Neutrophil (primary cell): Measurements from ENCODE around the gene ICAM2.

ENCODE experiments used
- H3K27ac ChIP-seq: fragments of 200-600 bp; sonication (generic); 2 replicates; pipeline ENCODE4 v1.5.1; 2016; ENCODE audit warnings: mild to moderate bottlenecking, moderate library complexity
- H3K27me3 ChIP-seq: fragments of 200-600 bp; sonication (generic); 2 replicates; pipeline ENCODE4 v1.6.0; 2016; ENCODE audit warnings: mild to moderate bottlenecking
- H3K36me3 ChIP-seq: fragments of 200-600 bp; sonication (generic); 2 replicates; pipeline ENCODE4 v1.5.1; 2017
- H3K4me1 ChIP-seq, 2 experiments: fragments of 200-600 bp in 1 of 2; sonication (generic) in 1 of 2; 1 replicate in 1 of 2; 2 replicates in 1 of 2; pipeline versions ENCODE4 v1.5.1 to v1.6.1; 2013 to 2016; ENCODE audit warnings: low read depth in 1 of 2, low read length in 1 of 2, mild to moderate bottlenecking in 1 of 2, moderate library complexity in 1 of 2; ENCODE audit not compliant: control insufficient read depth in 1 of 2, insufficient read depth in 1 of 2
- H3K4me3 ChIP-seq, 2 experiments: fragments of 200-600 bp in 1 of 2; sonication (generic) in 1 of 2; 1 replicate in 1 of 2; 2 replicates in 1 of 2; pipeline ENCODE4 v1.5.1; 2013 to 2016; ENCODE audit warnings: low read depth in 1 of 2, low read length in 1 of 2, mild to moderate bottlenecking in 1 of 2, moderate library complexity in 1 of 2
- H3K9me3 ChIP-seq: fragments of 200-600 bp; sonication (generic); 2 replicates; pipeline ENCODE4 v1.5.1; 2016
- CTCF ChIP-seq: fragments of 200-600 bp; sonication (generic); IDR thresholded peaks from 2 replicates; pipeline ENCODE4 v1.5.1; 2016; ENCODE audit warnings: antibody characterized with exemption

ICAM2 gene

GRCh38 chr17:63963123-63963522 is 57.3 kb downstream of the ICAM2 start:
- H3K27me3 ChIP-seq: peaks cover 4% of the 10 kb centered on the region
- no peak overlapping the region for H3K4me3 ChIP-seq
- H3K36me3 ChIP-seq: no peaks in the 10 kb centered on the region
- H3K27ac ChIP-seq: no peak overlapping the region
- H3K9me3 ChIP-seq: no peaks in the 10 kb centered on the region
- peaks cover 9% of the 10 kb centered on the region in 2 experiments for H3K4me1 ChIP-seq
- no peak for TF ChIP-seq CTCF

- no peaks in the 10 kb centered on the region for H3K36me3 ChIP-seq
- TF ChIP-seq CTCF: no peak
- no peaks in the 10 kb centered on the region for H3K9me3 ChIP-seq
- H3K27ac ChIP-seq: no peak overlapping the region
- H3K4me3 ChIP-seq: no peak overlapping the region
- H3K4me1 ChIP-seq: peaks cover 9% of the 10 kb centered on the region in 2 experiments
- H3K27me3 ChIP-seq: peaks cover 4% of the 10 kb centered on the region
Measured at GRCh38 chr17:63962298-63962744, 58.1 kb downstream of the ICAM2 start.

- Histone ChIP-seq H3K4me1 (peaks cover 9% of the 10 kb centered on the region in 2 experiments), H3K4me3 (peak overlapping the region in 1 of 2 experiments; percentile 7), H3K27ac (no peak overlapping the region), H3K27me3 (peaks cover 4% of the 10 kb centered on the region), H3K36me3 (no peaks in the 10 kb centered on the region), H3K9me3 (no peaks in the 10 kb centered on the region)
- no peak for TF ChIP-seq CTCF
Measured at GRCh38 chr17:63961355-63962212, 58.8 kb downstream of the ICAM2 start.

- Histone ChIP-seq H3K36me3 (no peaks in the 10 kb centered on the region), H3K27me3 (peaks cover 4% of the 10 kb centered on the region), H3K27ac (no peak overlapping the region), H3K9me3 (no peaks in the 10 kb centered on the region), H3K4me1 (peaks cover 9% of the 10 kb centered on the region in 2 experiments), H3K4me3 (no peak overlapping the region)
- TF ChIP-seq CTCF: no peak
Measured at GRCh38 chr17:63960430-63960829, 60.0 kb downstream of the ICAM2 start.

- TF ChIP-seq CTCF: no peak
- Histone ChIP-seq H3K36me3 (no peaks in the 10 kb centered on the region), H3K9me3 (no peaks in the 10 kb centered on the region), H3K4me3 (no peak overlapping the region), H3K27ac (no peak overlapping the region), H3K27me3 (peaks cover 4% of the 10 kb centered on the region), H3K4me1 (peaks cover 9% of the 10 kb centered on the region in 2 experiments)
Measured at GRCh38 chr17:63960006-63960405, 60.4 kb downstream of the ICAM2 start.
